HG03432 (cell line): ENCODE results near the gene CHADL.
A peak's percentile ranks its signal among the peaks of the same experiment; 100 is the strongest.
"Not testable (repeated sequence)": the region's sequence is repeated elsewhere in the genome, so short reads cannot be mapped to it uniquely, and the experiment has no call there.

Source experiments
- ATAC-seq: cut with Tn5 transposase; IDR thresholded peaks from one replicate; pipeline ENCODE4 v1.9.1; 2021; ENCODE audit warnings: mild to moderate bottlenecking, moderate library complexity; ENCODE audit not compliant: unreplicated experiment

The CHADL gene

DNA sequence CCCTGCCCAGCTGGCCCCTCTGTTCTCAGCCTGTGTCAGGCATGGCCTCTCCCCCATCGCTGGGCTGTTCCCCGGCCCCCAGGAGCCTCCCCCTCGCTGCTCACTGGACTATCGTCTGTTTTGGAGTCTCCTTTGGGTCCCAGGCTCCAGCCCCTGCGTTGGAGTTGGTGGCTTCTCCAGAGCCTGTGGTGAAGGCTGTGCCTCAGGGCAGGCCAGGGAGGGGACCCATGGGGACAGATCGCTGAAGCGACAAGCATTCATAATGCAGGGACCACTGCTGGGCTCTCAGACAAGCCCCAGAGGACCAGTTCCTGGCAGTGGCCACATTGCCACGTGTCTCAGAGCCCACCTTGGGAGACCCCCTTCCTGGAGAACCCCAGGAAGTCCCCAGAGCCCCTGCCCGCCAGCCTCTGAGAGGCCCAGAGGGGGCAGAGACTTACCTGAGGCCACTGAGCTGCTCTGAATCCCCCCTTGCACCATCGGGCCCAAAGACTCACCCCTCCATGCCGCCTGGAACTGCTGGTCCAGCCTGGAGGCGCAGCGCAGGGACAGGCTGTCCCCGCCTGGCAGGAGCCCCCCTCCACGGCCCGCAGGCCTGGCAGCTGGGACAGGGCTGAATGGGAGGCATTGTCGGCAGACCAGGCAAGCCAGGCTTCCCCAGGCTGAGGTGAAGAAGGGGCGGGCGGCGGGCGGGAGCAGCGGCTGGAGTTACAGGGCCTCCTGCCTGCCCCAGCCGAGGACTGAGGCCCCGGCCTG, at the start of gene CHADL:
CHADL (minus strand) TSS at position 555 of the 756 bp plus-strand sequence; CDS start at position 505, 50 bp downstream.
- no peak for ATAC-seq

- no peak for ATAC-seq
These were observed 48.9 kb upstream of the CHADL start for GRCh38 chr22:41289671-41290070.

GRCh38 chr22:41288245-41288946, 47.7 kb upstream of the CHADL start:
- ATAC-seq: no peak

GRCh38 chr22:41286639-41287091, 45.9 kb upstream of the CHADL start:
- peak; percentile 14 for ATAC-seq

- ATAC-seq: peak; percentile 94
These were observed 45.3 kb upstream of the CHADL start, which contains the start of gene RANGAP1 for GRCh38 chr22:41285820-41286638. RANGAP1 (minus strand) TSS chr22:41286187; CDS start chr22:41281044, 5,143 bp downstream.

- peak; percentile 19 for ATAC-seq
These were observed 44.7 kb upstream of the CHADL start for GRCh38 chr22:41285441-41285819.

GRCh38 chr22:41284465-41284864, 43.7 kb upstream of the CHADL start:
- ATAC-seq: no peak

GRCh38 chr22:41280854-41281253, 40.1 kb upstream of the CHADL start:
- ATAC-seq: no peak

- no peak for ATAC-seq
These were observed 39.3 kb upstream of the CHADL start for GRCh38 chr22:41280065-41280464.

- ATAC-seq: no peak
These were observed 34.1 kb upstream of the CHADL start for GRCh38 chr22:41274856-41275255.

DNA sequence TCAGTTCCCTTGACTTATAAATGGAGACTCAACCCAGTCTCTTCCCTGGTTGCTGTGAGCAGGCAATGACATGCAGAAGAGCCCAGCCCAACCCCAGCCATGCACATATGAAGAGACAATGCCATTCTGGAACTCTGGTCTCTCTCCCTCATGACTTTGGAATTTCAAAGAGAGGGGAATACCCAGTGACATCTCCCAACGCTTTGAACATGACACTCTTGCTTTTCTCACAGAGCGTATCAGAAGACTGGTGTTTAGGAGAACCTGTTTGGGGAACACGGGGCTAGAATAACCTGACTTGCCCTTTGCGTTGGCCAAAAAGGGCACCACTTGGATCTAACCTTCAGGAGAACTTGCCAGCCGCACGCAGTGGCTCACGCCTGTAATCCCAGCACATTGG, 32.4 kb upstream of the CHADL start:
- ATAC-seq: no peak

- no peak for ATAC-seq
These were observed 31.1 kb upstream of the CHADL start for GRCh38 chr22:41271787-41272186.

- ATAC-seq: no peak
These were observed 27.2 kb upstream of the CHADL start for GRCh38 chr22:41267958-41268357.

GRCh38 chr22:41264408-41264941, 23.7 kb upstream of the CHADL start:
- ATAC-seq: no peak

DNA sequence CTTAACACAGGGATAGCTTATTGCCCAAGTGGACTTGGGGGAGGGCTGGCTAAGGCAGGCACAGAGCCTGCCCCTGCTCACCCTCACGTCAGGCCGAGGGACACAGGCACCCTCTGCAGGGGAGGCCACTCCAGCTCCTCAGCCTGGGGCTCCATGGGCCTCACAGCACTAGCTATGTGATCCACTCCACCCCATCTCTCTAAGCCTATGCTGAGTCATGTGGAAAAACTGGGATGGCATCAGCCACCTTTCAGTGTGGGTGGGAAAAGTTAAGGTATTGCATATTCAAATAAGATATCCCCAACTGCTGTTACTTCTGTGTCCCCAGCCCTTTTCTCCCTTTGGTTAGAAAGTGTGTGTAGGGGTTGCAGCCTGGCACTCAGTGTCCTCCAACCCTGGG, 23.0 kb upstream of the CHADL start:
- no peak for ATAC-seq

GRCh38 chr22:41262250-41262765, 21.6 kb upstream of the CHADL start:
- ATAC-seq: no peak

- no peak for ATAC-seq
These were observed 21.0 kb upstream of the CHADL start for GRCh38 chr22:41261541-41262249.

- no peak for ATAC-seq
These were observed 20.1 kb upstream of the CHADL start for GRCh38 chr22:41260871-41261270.

GRCh38 chr22:41259756-41260155, 19.0 kb upstream of the CHADL start:
- not testable (repeated sequence) for ATAC-seq

GRCh38 chr22:41257696-41258095, 17.0 kb upstream of the CHADL start:
- no peak for ATAC-seq
